ENCODE results near the gene GSTM4. TPM values are rescaled to one million over a fixed set of nuclear protein-coding genes. Genes with fewer than 3 reads are reported as not detected.

The GSTM4 gene
- 1 to 10 TPM; 8.8 to 9.9 TPM for total RNA-seq

DNA sequence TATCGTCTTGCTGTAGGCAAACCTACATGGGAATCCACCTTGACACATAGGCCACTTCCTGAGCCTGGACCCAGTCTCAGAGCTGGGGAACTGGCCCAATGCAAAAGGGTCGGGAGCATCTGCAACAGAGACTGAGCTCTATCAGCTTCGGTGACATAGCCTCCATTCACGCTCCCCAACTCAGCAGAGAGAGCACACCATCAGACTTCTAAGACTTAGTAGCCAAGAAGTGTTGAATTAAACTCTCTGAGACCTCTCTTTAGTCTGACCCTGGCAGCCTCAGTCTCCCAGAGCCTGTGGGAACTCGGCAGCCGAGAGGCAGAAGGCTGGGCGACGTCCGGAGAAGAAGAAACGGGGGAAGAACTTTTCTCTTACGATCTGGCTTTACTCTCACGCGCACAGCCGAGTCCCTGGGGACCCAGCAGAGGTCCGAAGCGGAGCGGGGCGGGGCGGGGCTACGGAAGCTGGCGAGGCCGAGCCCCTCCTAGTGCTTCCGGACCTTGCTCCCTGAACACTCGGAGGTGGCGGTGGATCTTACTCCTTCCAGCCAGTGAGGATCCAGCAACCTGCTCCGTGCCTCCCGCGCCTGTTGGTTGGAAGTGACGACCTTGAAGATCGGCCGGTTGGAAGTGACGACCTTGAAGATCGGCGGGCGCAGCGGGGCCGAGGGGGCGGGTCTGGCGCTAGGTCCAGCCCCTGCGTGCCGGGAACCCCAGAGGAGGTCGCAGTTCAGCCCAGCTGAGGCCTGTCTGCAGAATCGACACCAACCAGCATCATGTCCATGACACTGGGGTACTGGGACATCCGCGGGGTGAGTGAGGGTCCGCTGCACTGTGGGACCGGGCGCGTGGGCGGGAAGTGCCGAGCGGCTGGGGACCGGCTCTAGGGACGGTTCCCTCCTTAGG is at the start of gene GSTM4:
GSTM4 (plus strand) TSS at position 485 of the 905 bp plus-strand sequence; CDS start at position 776, 291 bp downstream.
- intact Hi-C loops (cut with micrococcal nuclease), result no loop called here
- CTCF ChIA-PET, result interaction anchor here (0.5 to 4.5 kb wide), 10 partner anchors 10 to 466 kb away, joined by 3 to 27 read pairs (median 3); partner anchors contain the start of genes AHCYL1, AMPD2, GNAT2 and GSTM2
- H3K4me3 Mint-ChIP-seq, result peak within 1 kb of the TSS; percentile 82
- H3K4me1 Mint-ChIP-seq (ENCODE audit: low read depth), result peaks cover 15% of the 10 kb centered on the region
- H3K27me3 Mint-ChIP-seq (ENCODE audit: low read depth), result peaks cover 10% of the 10 kb centered on the region
- no peaks in the 10 kb centered on the region for H3K36me3 Mint-ChIP-seq (ENCODE audit: low read depth)
- peak; percentile 69 for DNase-seq
- H3K27ac Mint-ChIP-seq, result peak within 1 kb of the TSS; percentile 28
- H3K9me3 Mint-ChIP-seq, result no peaks in the 10 kb centered on the region

DNA sequence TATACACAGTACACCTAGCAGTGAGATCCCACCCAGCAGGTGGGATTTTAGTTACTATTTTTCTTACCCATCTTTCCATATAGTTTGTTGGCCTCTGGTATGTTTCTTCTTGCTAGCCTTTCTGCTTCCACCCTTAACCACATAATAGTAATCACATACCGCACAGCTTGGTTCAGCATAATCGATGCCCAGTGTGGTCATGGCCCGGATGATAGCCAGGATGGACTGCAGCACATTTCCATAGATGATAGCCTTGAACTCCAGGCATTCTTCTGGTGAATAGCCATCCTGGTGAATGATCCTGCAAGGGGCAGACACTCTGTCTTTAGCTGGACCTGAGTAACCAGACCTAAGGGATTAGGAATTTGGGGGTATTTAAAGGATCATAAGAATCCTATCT is 46.0 kb upstream of the GSTM4 start:
- Mint-ChIP-seq H3K4me3 (no peak overlapping the region), H3K4me1 (ENCODE audit: low read depth) (no peaks in the 10 kb centered on the region), H3K27ac (no peak overlapping the region), H3K9me3 (no peaks in the 10 kb centered on the region), H3K27me3 (ENCODE audit: low read depth) (no peaks in the 10 kb centered on the region), H3K36me3 (ENCODE audit: low read depth) (no peaks in the 10 kb centered on the region)
- intact Hi-C loops (cut with micrococcal nuclease), result no loop called here
- CTCF ChIA-PET, result no interaction called here
- DNase-seq, result no peak

DNA sequence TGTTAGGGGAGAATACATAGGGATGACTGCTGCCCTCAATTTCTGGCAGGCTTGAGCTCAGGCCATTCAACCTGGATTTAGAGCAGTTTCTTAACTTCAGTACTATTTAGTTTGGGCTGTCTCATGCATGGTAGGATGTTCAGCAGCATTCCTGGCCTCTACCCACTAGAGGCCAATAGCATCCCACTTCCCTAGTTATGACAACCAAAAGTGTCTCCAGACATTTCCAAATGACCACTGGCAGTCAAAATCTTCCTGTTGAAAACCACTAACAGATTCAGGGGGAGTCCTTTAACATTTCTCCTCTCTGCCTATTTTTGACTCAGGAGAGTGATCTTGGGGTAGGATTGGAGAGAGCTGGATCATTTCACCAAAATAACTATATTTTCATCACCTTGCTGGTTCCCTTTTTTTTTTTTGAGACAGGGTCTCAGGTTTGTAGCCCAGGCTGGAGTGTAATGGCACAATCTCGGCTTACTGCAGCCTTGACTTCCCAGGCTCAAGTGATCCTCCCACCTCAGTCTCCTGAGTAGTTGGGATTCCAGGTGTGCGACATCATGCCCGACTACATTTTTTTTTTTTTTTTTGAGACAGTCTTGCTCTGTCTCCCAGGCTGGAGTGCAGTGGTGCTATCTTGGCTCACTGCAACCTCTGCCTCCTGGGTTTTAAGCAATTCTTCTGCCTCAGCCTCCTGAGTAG is 45.1 kb upstream of the GSTM4 start:
- no peaks in the 10 kb centered on the region for H3K36me3 Mint-ChIP-seq (ENCODE audit: low read depth)
- H3K4me3 Mint-ChIP-seq, result no peak overlapping the region
- H3K9me3 Mint-ChIP-seq, result no peaks in the 10 kb centered on the region
- intact Hi-C loops (cut with micrococcal nuclease), result no loop called here
- no peaks in the 10 kb centered on the region for H3K27me3 Mint-ChIP-seq (ENCODE audit: low read depth)
- no peak overlapping the region for H3K27ac Mint-ChIP-seq
- DNase-seq, result no peak
- CTCF ChIA-PET, result interaction anchor here (0.6 kb wide), 1 partner anchor 20 kb away, joined by 5 read pairs; no protein-coding TSS in a partner anchor
- H3K4me1 Mint-ChIP-seq (ENCODE audit: low read depth), result peaks cover 2% of the 10 kb centered on the region

DNA sequence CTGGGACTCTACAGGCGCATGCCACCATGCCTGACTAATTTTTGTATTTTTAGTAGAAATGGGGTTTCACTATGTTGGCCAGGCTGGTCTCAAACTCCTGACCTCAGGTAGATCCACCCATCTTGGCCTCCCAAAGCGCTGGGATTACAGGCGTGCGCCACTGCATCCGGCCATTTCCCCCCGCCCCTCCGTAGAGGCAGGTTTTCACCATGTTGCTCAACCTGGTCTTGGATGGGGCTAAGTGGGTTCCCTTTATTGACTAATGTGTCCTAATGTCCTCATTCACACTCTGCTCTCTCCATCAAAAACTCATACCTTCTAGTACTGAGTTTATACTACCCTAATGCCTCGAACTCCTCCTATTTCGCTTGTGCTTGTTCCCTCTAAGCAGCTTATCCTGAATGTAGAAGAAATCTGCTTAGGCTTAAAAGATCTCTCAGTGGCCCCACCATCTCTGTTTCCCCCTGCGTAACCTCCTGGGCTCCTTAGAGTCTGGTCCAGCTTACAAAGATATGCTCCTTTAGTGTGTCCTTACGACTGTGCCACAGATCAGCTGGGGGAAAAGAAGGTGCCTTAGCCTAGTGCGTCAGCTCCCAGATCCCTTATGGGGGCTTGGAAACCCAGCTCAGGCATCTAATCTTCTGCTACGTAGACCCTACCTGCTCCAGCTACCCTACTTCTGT is 44.5 kb upstream of the GSTM4 start:
- intact Hi-C loops (cut with micrococcal nuclease), result no loop called here
- Mint-ChIP-seq H3K36me3 (ENCODE audit: low read depth) (no peaks in the 10 kb centered on the region), H3K4me1 (ENCODE audit: low read depth) (peaks cover 9% of the 10 kb centered on the region), H3K27ac (no peak overlapping the region), H3K4me3 (no peak overlapping the region), H3K9me3 (no peaks in the 10 kb centered on the region), H3K27me3 (ENCODE audit: low read depth) (no peaks in the 10 kb centered on the region)
- CTCF ChIA-PET, result interaction anchor here (0.6 to 2.0 kb wide), 4 partner anchors 19 to 124 kb away, joined by 3 to 9 read pairs (median 3); no protein-coding TSS in a partner anchor
- no peak for DNase-seq

DNA sequence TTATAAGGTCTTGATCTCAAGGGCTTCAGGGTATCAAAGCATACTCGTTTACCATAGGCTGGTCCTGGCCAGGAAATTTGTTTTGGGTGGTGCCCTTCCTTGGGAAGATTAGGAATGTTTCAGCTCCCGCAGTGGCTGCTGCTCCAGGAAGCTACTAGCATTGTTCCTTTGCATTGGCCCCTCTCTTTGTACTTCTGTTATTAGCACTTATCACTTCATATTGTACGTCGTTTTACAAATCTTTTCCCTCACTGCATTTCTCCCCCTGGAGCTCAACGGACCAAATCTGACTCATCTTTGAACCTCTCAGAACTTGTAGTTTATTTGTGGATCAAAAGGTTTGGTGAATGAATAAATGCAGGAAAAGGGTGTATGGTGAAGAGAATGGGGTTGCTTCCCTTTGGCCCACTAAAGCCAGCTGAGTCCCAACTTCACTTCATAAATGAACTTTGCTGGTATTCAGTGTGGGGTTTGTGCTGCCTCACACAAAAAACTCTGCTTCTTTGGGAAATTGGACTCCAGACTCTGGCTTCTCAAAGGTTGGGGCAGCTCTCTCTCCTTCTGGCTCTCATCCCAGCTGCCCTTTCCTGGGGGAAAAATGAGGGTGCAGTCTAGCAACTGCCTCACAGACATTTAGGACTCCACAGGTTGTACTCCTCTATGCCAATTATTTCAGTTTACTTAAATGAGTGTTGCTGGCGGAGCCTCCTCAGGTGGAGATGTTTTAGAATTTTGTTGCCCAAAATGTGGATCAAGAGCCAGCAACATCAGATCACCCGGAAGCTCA is 42.3 kb upstream of the GSTM4 start:
- intact Hi-C loops (cut with micrococcal nuclease), result no loop called here
- Mint-ChIP-seq H3K36me3 (ENCODE audit: low read depth) (no peaks in the 10 kb centered on the region), H3K27ac (no peak overlapping the region), H3K27me3 (ENCODE audit: low read depth) (no peaks in the 10 kb centered on the region), H3K4me3 (no peak overlapping the region), H3K4me1 (ENCODE audit: low read depth) (peaks cover 24% of the 10 kb centered on the region), H3K9me3 (no peaks in the 10 kb centered on the region)
- CTCF ChIA-PET, result interaction anchor here (0.9 to 2.0 kb wide), 4 partner anchors 16 to 371 kb away, joined by 3 to 9 read pairs (median 5); partner anchors contain the start of gene AHCYL1
- no peak for DNase-seq

DNA sequence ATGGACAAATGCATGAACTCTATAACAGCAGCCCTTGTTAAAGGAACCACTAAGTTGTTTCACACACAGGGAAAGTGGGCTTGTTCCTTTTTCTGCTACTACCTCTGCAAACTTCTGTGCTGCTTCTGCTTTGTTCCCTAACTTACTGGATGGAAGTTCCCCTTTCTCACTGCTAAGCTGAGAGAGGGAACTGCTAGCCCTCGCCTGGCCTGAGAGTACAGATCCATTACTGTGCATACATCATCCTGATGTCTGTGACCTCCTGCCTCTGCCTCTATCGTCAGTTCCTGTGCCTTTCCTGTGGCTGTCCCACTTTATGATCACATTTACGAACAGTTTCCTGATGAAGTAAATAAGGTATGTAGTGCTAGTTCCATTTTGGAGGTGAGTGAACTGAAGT is 40.0 kb upstream of the GSTM4 start:
- peak; percentile 51 for DNase-seq
- Mint-ChIP-seq H3K27ac (peak overlapping the region; percentile 54), H3K9me3 (no peaks in the 10 kb centered on the region), H3K27me3 (ENCODE audit: low read depth) (no peaks in the 10 kb centered on the region), H3K4me3 (no peak overlapping the region), H3K4me1 (ENCODE audit: low read depth) (peaks cover 30% of the 10 kb centered on the region), H3K36me3 (ENCODE audit: low read depth) (no peaks in the 10 kb centered on the region)
- CTCF ChIA-PET, result interaction anchor here (0.6 to 2.2 kb wide), 3 partner anchors 63 to 70 kb away, joined by 4 to 9 read pairs (median 9); partner anchors contain the start of gene GNAI3
- intact Hi-C loops (cut with micrococcal nuclease), result loop anchor here (2.0 to 5.0 kb wide), 3 partner anchors 17 to 721 kb away; partner anchors contain the start of gene RBM15

DNA sequence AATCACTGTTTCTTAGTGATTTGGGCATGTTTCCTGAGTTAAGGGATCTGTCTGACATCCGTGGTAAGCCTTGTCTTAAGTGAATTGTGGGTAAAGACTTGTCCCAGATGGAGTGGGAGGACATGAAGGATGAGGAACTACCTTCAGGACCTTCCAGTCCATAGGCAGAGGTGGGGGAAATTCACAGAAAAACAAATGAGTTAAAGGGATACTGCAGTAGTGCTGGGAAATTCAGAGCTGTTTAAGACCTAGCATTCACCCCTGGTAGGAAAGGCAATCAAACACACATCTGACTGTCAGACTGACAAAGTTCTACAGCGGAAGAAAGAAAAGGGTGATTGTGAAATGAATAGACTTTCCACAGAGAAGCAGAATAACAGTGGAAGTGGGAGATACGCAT is 39.5 kb upstream of the GSTM4 start:
- Mint-ChIP-seq H3K4me1 (ENCODE audit: low read depth) (peaks cover 31% of the 10 kb centered on the region), H3K9me3 (no peaks in the 10 kb centered on the region), H3K27me3 (ENCODE audit: low read depth) (no peaks in the 10 kb centered on the region), H3K27ac (peak overlapping the region; percentile 54), H3K36me3 (ENCODE audit: low read depth) (no peaks in the 10 kb centered on the region), H3K4me3 (peak overlapping the region; percentile 16)
- intact Hi-C loops (cut with micrococcal nuclease), result loop anchor here (2.0 to 5.0 kb wide), 3 partner anchors 18 to 721 kb away; partner anchors contain the start of gene RBM15
- no peak for DNase-seq
- CTCF ChIA-PET, result interaction anchor here (0.6 to 2.2 kb wide), 4 partner anchors 25 to 498 kb away, joined by 4 to 9 read pairs (median 8); partner anchors contain the start of gene GNAI3

DNA sequence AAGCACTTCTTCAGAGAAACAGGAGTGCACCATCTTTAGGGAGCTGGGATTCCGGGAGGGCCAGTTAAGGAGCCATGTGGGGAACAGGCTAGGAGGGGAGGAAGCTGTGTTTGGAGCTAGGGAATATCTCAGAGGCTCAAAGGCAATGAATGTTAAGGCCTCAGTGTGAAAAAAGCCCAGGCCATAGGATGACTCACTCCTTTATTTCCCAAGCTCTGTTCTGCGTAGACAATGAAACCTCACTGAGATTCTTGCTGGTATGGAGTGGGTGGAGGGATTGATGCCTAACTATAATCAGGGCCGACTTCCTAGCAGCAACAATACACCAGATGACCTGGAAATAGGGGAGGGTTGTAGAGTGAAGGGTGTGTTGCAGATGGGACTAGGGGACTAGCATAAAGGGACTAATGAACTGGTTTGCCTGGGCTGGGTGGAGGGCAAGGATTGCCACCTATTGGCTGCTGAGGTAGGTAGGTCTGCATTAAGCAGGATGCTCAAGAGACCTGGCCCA is 38.6 kb upstream of the GSTM4 start:
- intact Hi-C loops (cut with micrococcal nuclease), result loop anchor here (2.0 to 5.0 kb wide), 3 partner anchors 19 to 720 kb away; partner anchors contain the start of gene RBM15
- Mint-ChIP-seq H3K4me3 (no peak overlapping the region), H3K9me3 (no peaks in the 10 kb centered on the region), H3K36me3 (ENCODE audit: low read depth) (peaks cover 1% of the 10 kb centered on the region), H3K27ac (peak overlapping the region; percentile 24), H3K27me3 (ENCODE audit: low read depth) (no peaks in the 10 kb centered on the region), H3K4me1 (ENCODE audit: low read depth) (peaks cover 40% of the 10 kb centered on the region)
- CTCF ChIA-PET, result interaction anchor here (0.6 to 2.2 kb wide), 5 partner anchors 24 to 499 kb away, joined by 3 to 9 read pairs (median 6); partner anchors contain the start of gene GNAI3
- DNase-seq, result peak; percentile 38

DNA sequence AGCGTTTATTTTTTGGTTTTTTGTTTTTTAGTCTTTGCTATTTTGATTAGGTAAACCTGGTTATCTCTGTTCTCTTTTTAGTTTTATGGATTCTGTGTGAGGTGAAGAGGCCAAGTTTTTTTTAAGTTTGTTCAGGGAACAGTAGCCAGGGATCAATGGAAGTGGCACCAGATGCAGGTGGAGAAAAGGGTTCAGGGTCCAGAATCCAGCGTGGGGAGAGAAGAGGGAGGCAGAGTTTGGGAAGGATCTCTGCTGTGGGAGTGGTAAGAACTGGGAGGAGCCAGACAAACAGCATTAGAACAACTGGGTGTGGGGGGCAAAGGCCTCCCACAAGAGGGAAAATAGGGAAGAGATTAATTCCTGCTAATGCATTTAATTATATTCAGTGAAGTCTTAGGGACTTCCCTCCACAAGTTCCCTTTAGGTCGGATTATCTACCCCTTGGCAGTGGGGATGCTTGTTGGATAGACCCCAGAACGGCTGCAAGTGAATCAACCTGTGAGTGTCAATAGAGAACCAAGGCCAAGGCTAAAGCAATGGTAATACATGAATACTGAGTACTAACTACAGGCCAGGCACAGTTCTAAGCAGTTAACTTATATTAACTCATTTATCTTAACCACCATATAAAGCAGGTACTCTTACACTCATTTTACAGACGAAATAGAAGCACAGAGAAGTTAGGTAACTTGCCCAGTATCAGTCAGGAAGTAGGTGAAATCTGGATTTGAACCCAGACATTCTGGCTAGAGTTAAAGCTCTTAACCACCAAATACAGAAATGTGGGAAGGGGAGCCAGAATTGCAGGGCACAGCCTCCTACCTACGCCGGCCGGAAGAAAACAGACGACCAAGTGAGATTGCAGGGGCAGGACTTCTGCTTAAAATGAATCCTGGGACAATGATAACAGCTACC is 37.0 kb upstream of the GSTM4 start:
- CTCF ChIA-PET, result interaction anchor here (1.0 to 2.5 kb wide), 4 partner anchors 11 to 86 kb away, joined by 3 to 15 read pairs (median 10); no protein-coding TSS in a partner anchor
- H3K9me3 Mint-ChIP-seq, result no peaks in the 10 kb centered on the region
- peaks cover 1% of the 10 kb centered on the region for H3K36me3 Mint-ChIP-seq (ENCODE audit: low read depth)
- no peak for DNase-seq
- intact Hi-C loops (cut with micrococcal nuclease), result loop anchor here (1.0 to 5.0 kb wide), 4 partner anchors 24 to 718 kb away; partner anchors contain the start of genes GNAI3 and RBM15
- H3K4me1 Mint-ChIP-seq (ENCODE audit: low read depth), result peaks cover 56% of the 10 kb centered on the region
- peak overlapping the region; percentile 93 for H3K4me3 Mint-ChIP-seq
- peak overlapping the region; percentile 91 for H3K27ac Mint-ChIP-seq
- no peaks in the 10 kb centered on the region for H3K27me3 Mint-ChIP-seq (ENCODE audit: low read depth)
